Activated naive CD4-positive, alpha-beta T cell (primary cell): Measurements from ENCODE around the gene SLC32A1.

Experiments used
- DNase-seq, 4 experiments: peaks; one replicate each; lab custom pipeline; 2025; lab: John Stamatoyannopoulos, UW

Gene SLC32A1

DNA sequence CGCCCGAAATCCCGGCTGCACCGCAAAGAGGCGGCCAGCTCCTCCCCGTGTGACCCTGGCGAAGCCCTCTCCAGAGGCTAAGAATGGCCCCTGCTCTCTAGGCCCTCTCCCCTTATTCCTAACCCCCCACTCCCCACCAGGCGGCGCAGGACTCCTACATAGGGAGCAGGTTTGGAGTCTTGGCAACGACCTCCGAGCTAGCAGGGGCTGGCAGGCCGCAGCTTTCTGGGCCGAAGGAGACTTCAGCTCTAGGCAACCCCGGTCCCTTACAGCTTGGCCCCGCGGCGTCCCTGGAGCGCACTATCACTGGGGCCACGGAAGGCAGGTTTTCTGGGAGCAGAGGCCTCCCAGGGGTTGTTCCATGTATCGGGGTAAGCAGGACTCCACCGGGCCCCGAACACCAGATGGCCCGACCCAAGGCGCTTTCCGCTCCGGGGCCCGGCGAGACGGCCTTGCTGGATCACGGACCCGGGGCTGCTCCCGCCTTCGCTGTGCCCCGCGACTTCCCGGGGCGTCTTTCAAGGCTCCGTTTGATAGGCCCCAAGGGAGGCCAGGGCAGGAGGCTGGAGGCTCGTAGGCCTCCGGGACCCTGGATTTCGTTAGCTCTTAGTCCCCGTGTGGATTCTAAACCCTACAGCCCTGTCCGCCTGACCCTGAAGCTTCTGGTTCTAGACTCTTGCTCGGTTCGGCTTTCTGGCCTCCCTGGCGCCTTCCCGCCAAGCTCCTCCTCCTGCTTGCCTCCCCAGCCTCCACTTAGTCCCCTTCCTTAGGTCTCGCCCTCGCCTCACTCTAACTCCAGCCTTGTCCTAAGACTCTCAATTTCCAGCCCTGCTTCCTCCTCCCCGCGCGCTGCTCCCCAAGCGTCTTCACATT is 1.9 kb downstream of the SLC32A1 start:
- peak in 1 of 4 experiments; percentile 21 for DNase-seq

DNA sequence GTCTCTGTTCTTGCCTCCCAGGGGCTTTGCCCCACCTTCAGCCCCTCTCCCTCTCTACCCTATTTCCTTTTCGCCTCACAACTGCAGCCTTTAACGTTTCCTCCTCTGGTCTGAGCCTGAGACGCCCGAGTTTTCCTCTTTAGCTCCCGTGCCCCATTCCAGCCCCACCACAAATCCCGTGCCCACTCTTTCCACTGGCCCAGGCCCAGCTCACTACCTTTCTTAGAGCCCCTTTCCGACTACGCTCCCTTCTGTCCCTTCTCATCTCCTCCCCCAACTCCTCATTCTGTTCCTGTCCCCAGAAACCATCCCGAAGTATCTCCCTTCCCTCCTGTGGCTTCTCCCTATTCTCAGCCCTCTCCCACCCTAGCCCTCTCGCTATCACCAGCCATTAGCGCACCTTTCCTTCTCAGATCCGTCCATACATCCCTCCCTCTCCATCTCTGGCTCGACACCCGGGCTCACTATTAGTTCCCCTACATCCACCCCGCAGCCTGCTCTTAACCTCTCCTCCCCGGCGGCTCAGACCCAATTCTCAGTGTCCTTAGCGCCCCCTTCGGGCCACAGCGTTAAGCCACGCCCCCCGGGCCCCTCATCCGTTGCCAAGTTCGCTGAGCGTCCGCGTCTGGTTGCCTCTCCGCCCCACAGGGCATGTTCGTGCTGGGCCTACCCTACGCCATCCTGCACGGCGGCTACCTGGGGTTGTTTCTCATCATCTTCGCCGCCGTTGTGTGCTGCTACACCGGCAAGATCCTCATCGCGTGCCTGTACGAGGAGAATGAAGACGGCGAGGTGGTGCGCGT is 2.7 kb downstream of the SLC32A1 start:
- peak in 2 of 4 experiments; percentile 21 to 26 for DNase-seq

DNA sequence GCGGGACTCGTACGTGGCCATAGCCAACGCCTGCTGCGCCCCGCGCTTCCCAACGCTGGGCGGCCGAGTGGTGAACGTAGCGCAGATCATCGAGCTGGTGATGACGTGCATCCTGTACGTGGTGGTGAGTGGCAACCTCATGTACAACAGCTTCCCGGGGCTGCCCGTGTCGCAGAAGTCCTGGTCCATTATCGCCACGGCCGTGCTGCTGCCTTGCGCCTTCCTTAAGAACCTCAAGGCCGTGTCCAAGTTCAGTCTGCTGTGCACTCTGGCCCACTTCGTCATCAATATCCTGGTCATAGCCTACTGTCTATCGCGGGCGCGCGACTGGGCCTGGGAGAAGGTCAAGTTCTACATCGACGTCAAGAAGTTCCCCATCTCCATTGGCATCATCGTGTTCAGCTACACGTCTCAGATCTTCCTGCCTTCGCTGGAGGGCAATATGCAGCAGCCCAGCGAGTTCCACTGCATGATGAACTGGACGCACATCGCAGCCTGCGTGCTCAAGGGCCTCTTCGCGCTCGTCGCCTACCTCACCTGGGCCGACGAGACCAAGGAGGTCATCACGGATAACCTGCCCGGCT is 3.4 kb downstream of the SLC32A1 start:
- no peak for DNase-seq

- DNase-seq, result no peak
These were observed 4.0 kb downstream of the SLC32A1 start for GRCh38 chr20:38728191-38728781.

GRCh38 chr20:38728911-38729642 is 4.8 kb downstream of the SLC32A1 start:
- no peak for DNase-seq

- no peak for DNase-seq
These were observed 5.5 kb downstream of the SLC32A1 start for GRCh38 chr20:38729767-38730166.

DNA sequence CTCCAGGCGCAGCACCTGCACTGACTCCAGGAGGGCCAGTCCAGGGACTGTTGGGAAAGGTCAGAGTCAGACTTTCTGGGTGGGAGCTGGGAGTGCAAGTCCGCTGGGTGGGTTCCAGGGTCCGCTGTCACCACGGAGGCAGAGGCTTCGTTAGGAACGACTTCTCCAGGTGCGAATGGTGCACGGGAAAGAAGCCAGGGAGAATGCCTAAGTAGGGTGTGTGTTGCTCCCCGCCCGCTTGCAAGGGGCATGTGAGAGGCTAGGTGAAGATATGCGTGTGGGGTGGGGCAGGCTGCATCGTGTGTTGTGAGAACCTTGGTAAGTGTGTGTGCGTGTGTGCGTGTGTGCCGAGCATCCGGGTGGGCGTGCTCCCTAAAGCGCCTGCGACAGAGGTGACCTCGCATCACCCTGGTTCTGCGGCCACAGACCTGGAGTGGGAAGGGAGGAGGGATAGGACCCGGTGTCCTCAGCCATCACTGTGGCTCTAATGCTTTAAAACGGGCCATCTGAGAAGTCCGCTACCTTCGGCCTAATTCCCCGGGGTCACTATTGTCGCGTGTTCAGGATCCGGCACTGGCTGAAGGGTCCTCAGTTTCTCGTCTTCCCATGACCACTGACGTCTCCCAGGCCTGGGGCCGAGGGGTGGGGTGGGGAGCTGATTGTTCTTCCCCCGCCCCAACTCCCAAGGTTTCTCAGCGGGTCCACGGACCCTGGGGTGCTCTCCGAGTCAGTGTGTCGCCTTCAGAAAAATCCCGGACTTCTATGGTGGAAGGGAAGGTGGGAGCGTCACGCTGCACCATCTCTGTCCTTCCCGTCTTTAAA is 6.1 kb downstream of the SLC32A1 start:
- DNase-seq, result no peak

- DNase-seq, result peak; percentile 54 to 83 (median 68)
These were observed 6.9 kb downstream of the SLC32A1 start for GRCh38 chr20:38730989-38731737.

GRCh38 chr20:38731738-38732113 is 7.4 kb downstream of the SLC32A1 start:
- no peak for DNase-seq

DNA sequence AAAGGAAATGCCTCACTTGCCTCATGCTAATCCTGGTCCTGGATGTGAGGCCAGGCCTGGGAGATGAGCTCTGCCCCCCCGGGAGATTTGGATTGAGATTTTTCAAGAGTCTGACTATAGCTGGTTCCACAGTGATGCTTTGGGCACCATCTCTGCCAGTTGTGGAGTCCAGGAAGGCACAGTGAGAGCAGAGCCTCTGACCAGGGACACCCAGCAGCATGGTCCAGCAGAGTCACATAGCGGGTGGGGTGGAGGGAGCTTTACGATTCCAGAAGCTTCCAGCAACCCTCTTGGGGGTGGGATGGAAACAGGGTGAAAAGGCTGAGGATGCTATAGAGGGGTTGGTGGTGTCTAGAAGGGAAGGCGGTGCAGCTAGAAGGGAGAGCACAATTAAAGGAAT is 8.7 kb downstream of the SLC32A1 start:
- no peak for DNase-seq

- DNase-seq, result no peak
These were observed 10.9 kb downstream of the SLC32A1 start for GRCh38 chr20:38735172-38735571.

- no peak for DNase-seq
These were observed 13.6 kb downstream of the SLC32A1 start for GRCh38 chr20:38737887-38738286.

DNA sequence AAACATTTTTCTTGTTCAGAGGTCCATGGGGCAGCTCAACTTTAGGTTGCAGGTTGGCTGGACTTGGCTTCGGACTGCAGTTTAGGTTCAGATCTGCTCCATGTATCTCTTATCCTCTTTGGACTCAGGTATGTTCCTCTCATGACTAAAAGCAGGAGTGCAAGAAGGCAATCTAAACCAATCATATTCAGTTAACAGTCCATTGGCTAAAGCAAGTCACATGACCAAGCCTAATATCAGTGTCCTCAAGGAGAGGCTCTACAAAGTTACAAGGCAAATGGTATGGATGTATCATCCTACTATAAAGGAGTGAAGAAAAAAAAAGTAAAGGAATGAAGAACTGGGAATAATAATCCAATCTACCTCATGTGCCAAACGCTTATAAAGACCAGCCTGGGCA is 21.5 kb downstream of the SLC32A1 start:
- DNase-seq, result no peak

DNA sequence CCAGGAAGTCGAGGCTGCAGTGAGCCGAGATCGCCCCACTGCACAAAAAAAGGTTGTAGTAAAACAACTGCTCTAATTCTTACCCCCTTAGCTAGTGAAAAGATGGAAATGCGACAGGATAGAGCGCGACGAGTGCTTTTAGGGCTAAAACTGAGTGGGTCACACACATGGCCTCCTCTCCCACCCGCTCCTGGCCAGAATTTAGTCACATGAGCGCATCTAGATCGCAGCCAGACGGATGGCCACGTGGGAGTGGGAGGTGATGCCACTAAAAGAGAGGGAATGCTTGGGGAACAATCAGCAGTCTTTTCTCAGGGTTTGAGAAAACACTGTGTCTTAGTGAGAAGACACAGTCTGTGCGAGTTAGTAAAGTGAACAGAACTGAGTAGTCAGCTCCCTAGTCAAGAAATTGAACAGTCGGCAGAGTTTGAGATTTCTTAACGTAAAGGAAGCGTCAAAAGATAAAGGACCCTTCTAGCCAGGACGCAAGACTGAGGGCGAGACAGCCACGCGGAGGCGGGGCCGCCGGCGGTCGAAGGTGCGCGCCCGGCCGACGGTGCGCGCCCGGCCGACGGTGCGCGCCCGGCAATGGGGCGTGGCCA is 23.3 kb downstream of the SLC32A1 start:
- no peak for DNase-seq

- peak; percentile 90 to 98 (median 94) for DNase-seq
These were observed 24.0 kb downstream of the SLC32A1 start, which contains the start of gene ACTR5 for GRCh38 chr20:38748097-38748860. Gene ACTR5 (plus strand): TSS chr20:38748460. CDS start chr20:38748479, 19 bp downstream.

DNA sequence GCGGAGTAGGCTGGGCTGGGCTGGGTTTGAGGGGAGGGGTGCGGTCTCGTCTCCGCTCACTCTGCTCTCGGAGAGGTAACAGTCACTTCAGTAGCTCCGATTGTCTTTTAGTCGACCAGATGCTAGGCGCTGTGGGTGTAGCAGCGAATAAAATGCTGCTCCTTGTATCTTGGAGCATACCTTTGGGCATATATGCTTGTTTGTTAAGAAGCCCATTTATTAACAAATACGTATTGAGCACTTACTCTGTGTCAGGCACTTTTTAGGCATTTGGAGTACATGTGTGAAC is 24.5 kb downstream of the SLC32A1 start:
- DNase-seq, result peak in 1 of 4 experiments; percentile 44

DNA sequence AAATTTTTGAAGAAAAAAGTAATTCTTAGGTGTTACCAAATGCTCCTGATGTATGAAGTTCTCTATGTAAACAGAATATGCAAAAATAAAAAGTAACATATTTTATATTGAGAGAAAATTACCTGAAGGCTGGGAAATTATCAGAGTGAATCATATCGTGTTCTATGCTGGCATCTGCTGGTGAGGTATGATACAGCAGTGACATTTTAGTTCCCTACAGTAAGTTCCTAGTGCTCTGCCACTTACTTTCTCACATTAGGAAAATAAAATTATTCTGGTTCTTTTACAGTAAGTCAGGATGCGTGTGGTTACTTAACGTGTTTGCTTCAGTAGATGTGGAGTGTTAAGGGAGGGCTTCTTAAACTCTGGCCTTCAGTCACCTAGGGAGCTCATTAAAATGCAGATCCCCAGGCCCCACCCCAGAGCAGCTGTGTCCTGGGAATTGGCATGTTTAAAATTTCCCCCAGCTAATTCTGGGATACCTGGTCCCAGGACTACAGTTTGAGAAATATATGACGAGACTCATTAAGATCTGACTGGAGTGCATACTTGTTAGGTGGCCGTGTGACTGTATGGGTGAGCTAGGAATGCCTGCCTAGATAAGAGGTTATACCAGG is 27.2 kb downstream of the SLC32A1 start:
- DNase-seq, result no peak

GRCh38 chr20:38752029-38752428 is 27.7 kb downstream of the SLC32A1 start:
- DNase-seq, result no peak
